Measurements from ENCODE around the gene NSMCE1. TPM values are rescaled to one million over a fixed set of nuclear protein-coding genes. Genes with fewer than 3 reads are reported as not detected.

Gene NSMCE1
- total RNA-seq, 3 donors from 2014 or later, result 39.3 to 50.1 (median 48.9) TPM

GRCh38 chr16:27242398-27242797 lies 26.2 kb downstream of the NSMCE1 start:
- DNase-seq (no peak), ATAC-seq (peak; percentile 30)
- intact Hi-C loops (cut with DNase I, micrococcal nuclease), result loop anchor here in 1 of 2 donors (10.0 kb wide), 1 partner anchor 92 kb away; no protein-coding TSS in a partner anchor
- H3K4me3 ChIP-seq, result no peak overlapping the region
- H3K9me3 ChIP-seq, result no peaks in the 10 kb centered on the region
- H3K36me3 ChIP-seq (ENCODE audit: low read depth), result no peaks in the 10 kb centered on the region
- H3K4me1 ChIP-seq (ENCODE audit: low read depth), result peaks cover 64% of the 10 kb centered on the region
- TF ChIP-seq, protein P1, sequence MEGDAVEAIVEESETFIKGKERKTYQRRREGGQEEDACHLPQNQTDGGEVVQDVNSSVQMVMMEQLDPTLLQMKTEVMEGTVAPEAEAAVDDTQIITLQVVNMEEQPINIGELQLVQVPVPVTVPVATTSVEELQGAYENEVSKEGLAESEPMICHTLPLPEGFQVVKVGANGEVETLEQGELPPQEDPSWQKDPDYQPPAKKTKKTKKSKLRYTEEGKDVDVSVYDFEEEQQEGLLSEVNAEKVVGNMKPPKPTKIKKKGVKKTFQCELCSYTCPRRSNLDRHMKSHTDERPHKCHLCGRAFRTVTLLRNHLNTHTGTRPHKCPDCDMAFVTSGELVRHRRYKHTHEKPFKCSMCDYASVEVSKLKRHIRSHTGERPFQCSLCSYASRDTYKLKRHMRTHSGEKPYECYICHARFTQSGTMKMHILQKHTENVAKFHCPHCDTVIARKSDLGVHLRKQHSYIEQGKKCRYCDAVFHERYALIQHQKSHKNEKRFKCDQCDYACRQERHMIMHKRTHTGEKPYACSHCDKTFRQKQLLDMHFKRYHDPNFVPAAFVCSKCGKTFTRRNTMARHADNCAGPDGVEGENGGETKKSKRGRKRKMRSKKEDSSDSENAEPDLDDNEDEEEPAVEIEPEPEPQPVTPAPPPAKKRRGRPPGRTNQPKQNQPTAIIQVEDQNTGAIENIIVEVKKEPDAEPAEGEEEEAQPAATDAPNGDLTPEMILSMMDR (IDR thresholded peaks at IDR 0.05), result no peak

GRCh38 chr16:27241658-27242057 lies 26.9 kb downstream of the NSMCE1 start:
- ATAC-seq (no peak), DNase-seq (no peak)
- H3K4me3 ChIP-seq, result no peak overlapping the region
- intact Hi-C loops (cut with DNase I, micrococcal nuclease), result loop anchor here in 1 of 2 donors (10.0 kb wide), 1 partner anchor 93 kb away; no protein-coding TSS in a partner anchor
- no peaks in the 10 kb centered on the region for H3K36me3 ChIP-seq (ENCODE audit: low read depth)
- peaks cover 67% of the 10 kb centered on the region for H3K4me1 ChIP-seq (ENCODE audit: low read depth)
- no peaks in the 10 kb centered on the region for H3K9me3 ChIP-seq
- TF ChIP-seq, protein P1 (IDR thresholded peaks at IDR 0.05), result no peak

- DNase-seq (no peak), ATAC-seq (peak; percentile 36)
- no peaks in the 10 kb centered on the region for H3K9me3 ChIP-seq
- H3K36me3 ChIP-seq (ENCODE audit: low read depth), result no peaks in the 10 kb centered on the region
- no peak overlapping the region for H3K4me3 ChIP-seq
- TF ChIP-seq, protein P1 (IDR thresholded peaks at IDR 0.05), result no peak
- intact Hi-C loops (cut with DNase I, micrococcal nuclease), result loop anchor here in 1 of 2 donors (10.0 kb wide), 1 partner anchor 94 kb away; no protein-coding TSS in a partner anchor
- peaks cover 68% of the 10 kb centered on the region for H3K4me1 ChIP-seq (ENCODE audit: low read depth)
Observed at GRCh38 chr16:27240948-27241531, 27.5 kb downstream of the NSMCE1 start.

DNA sequence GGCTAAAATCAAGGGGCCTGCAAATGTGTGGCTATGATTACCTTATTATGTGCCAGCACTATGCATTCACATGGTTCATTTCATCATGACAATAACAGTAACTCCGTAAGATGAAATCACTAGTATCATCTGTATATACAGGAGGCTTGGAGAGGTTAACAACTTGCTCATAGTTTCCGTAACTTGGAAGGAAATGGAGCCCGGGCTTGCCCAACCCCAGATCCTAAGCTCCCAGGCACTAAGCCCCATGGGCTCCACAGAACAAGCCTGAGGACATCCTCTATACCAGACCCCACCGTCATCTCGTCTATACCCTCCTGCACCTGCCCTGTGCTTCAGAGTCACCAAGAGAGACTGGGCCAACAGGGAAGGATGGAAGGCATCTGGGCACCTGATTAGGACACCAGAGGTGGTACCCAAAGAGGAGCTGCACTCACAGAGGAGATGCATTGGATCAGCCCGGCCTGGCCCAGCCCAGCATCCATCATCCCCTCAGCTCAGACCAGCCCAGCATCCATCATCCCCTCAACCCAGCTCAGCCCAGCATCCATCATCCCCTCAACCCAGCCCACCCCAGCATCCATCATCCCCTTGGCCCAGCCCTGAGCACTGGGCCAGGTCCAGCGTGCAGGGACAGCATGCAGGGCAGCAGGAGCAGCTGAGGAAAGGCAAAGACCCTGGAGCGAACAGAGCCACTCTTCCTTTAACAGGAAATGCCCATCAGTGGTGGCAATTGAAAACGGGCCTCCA lies 28.5 kb downstream of the NSMCE1 start:
- no peaks in the 10 kb centered on the region for H3K9me3 ChIP-seq
- H3K4me1 ChIP-seq (ENCODE audit: low read depth), result peaks cover 78% of the 10 kb centered on the region
- H3K4me3 ChIP-seq, result no peak overlapping the region
- TF ChIP-seq, protein P1 (IDR thresholded peaks at IDR 0.05), result no peak
- intact Hi-C loops (cut with DNase I, micrococcal nuclease), result loop anchor here in 1 of 2 donors (10.0 kb wide), 2 partner anchors 75 to 95 kb away; partner anchors contain the start of gene IL4R
- ATAC-seq (no peak), DNase-seq (no peak)
- H3K36me3 ChIP-seq (ENCODE audit: low read depth), result no peaks in the 10 kb centered on the region

DNA sequence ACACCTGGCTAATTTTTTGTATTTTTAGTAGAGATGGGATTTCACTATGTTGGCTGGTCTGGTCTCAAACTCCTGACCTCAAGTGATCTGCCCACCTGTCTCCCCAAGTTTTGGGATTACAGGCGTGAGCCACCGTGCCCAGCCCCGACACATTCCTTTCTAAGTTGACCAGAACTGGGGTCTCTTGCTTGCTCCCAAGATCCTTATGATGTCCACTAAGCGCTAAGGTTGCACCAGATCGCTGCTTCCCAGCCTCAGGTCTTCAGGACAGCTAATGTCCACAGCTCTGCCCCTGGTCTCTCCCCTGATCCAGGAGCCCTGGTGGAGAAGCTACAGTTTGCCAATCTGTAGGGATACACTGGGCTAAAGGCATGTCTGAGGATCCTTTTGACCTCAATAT lies 29.5 kb downstream of the NSMCE1 start:
- no peak for ATAC-seq
- DNase-seq, result no peak
- intact Hi-C loops (cut with DNase I, micrococcal nuclease), result loop anchor here in 1 of 2 donors (10.0 kb wide), 1 partner anchor 76 kb away; the partner anchor contains the start of gene IL4R

More for the DNA sequence above, 29.5 kb downstream of the NSMCE1 start:
- Histone ChIP-seq H3K4me3 (no peak overlapping the region), H3K4me1 (ENCODE audit: low read depth) (peaks cover 82% of the 10 kb centered on the region), H3K36me3 (ENCODE audit: low read depth) (no peaks in the 10 kb centered on the region), H3K9me3 (no peaks in the 10 kb centered on the region)
- TF ChIP-seq, protein P1 (IDR thresholded peaks at IDR 0.05), result no peak
